Measurements from ENCODE around the gene PYCR2. TPM values are rescaled to one million over a fixed set of nuclear protein-coding genes. Genes with fewer than 3 reads are reported as not detected.

The PYCR2 gene
- total RNA-seq, 2 experiments from 2014 or later = 103 to 106 TPM

- Mint-ChIP-seq H3K27me3 (peaks cover 37% of the 10 kb centered on the region), H3K4me3 (no peak overlapping the region), H3K9me3 (ENCODE audit: low read depth) (no peaks in the 10 kb centered on the region), H3K36me3 (no peaks in the 10 kb centered on the region), H3K27ac (no peak overlapping the region), H3K4me1 (no peaks in the 10 kb centered on the region)
- DNase-seq = no peak
- CTCF ChIA-PET = no interaction called here
- ATAC-seq = no peak
Observed at GRCh38 chr1:225953315-225953714, 29.3 kb upstream of the PYCR2 start.

GRCh38 chr1:225950905-225951497, 27.0 kb upstream of the PYCR2 start:
- H3K4me1 Mint-ChIP-seq = no peaks in the 10 kb centered on the region
- no peaks in the 10 kb centered on the region for H3K9me3 Mint-ChIP-seq (ENCODE audit: low read depth)
- no peak overlapping the region for H3K4me3 Mint-ChIP-seq

GRCh38 chr1:225949041-225949440, 25.0 kb upstream of the PYCR2 start:
- Mint-ChIP-seq H3K4me3 (no peak overlapping the region), H3K27ac (no peak overlapping the region), H3K4me1 (peaks cover 10% of the 10 kb centered on the region), H3K36me3 (no peaks in the 10 kb centered on the region), H3K27me3 (peaks cover 30% of the 10 kb centered on the region), H3K9me3 (ENCODE audit: low read depth) (no peaks in the 10 kb centered on the region)
- DNase-seq (no peak), ATAC-seq (no peak)
- CTCF ChIA-PET = interaction anchor here (0.7 kb wide), 1 partner anchor 465 kb away, joined by 3 read pairs; no protein-coding TSS in a partner anchor

More at GRCh38 chr1:225950905-225951497, 27.0 kb upstream of the PYCR2 start:
- CTCF ChIA-PET = interaction anchor here (0.7 to 1.4 kb wide), 2 partner anchors 10 kb away, joined by 3 to 5 read pairs; no protein-coding TSS in a partner anchor
- DNase-seq (no peak), ATAC-seq (no peak)
- Mint-ChIP-seq H3K27me3 (peaks cover 34% of the 10 kb centered on the region), H3K36me3 (no peaks in the 10 kb centered on the region), H3K27ac (no peak overlapping the region)

- DNase-seq (no peak), ATAC-seq (no peak)
- Mint-ChIP-seq H3K27me3 (peaks cover 20% of the 10 kb centered on the region), H3K36me3 (no peaks in the 10 kb centered on the region), H3K27ac (no peak overlapping the region), H3K4me3 (no peak overlapping the region), H3K4me1 (peaks cover 10% of the 10 kb centered on the region), H3K9me3 (ENCODE audit: low read depth) (no peaks in the 10 kb centered on the region)
- CTCF ChIA-PET = no interaction called here
Observed at GRCh38 chr1:225946803-225947202, 22.8 kb upstream of the PYCR2 start.

- Mint-ChIP-seq H3K4me3 (no peak overlapping the region), H3K9me3 (ENCODE audit: low read depth) (no peaks in the 10 kb centered on the region), H3K4me1 (peaks cover 10% of the 10 kb centered on the region), H3K27ac (no peak overlapping the region), H3K36me3 (no peaks in the 10 kb centered on the region), H3K27me3 (peaks cover 16% of the 10 kb centered on the region)
- no peak for ATAC-seq
- no peak for DNase-seq
- CTCF ChIA-PET = interaction anchor here (0.5 to 2.5 kb wide), 5 partner anchors 15 to 471 kb away, joined by 3 to 11 read pairs (median 9); no protein-coding TSS in a partner anchor
Observed at GRCh38 chr1:225946082-225946620, 22.1 kb upstream of the PYCR2 start.

- Mint-ChIP-seq H3K9me3 (ENCODE audit: low read depth) (no peaks in the 10 kb centered on the region), H3K27ac (no peak overlapping the region), H3K36me3 (no peaks in the 10 kb centered on the region), H3K27me3 (peaks cover 14% of the 10 kb centered on the region), H3K4me3 (no peak overlapping the region), H3K4me1 (peaks cover 10% of the 10 kb centered on the region)
- CTCF ChIA-PET = interaction anchor here (0.6 to 2.5 kb wide), 4 partner anchors 16 to 471 kb away, joined by 3 to 11 read pairs (median 10); no protein-coding TSS in a partner anchor
- DNase-seq (no peak), ATAC-seq (no peak)
Observed at GRCh38 chr1:225945564-225945963, 21.5 kb upstream of the PYCR2 start.

- ATAC-seq = peak; percentile 79
- DNase-seq = no peak
- Mint-ChIP-seq H3K27ac (peak overlapping the region; percentile 25), H3K27me3 (peaks cover 9% of the 10 kb centered on the region), H3K4me3 (no peak overlapping the region), H3K36me3 (no peaks in the 10 kb centered on the region), H3K4me1 (peaks cover 10% of the 10 kb centered on the region), H3K9me3 (ENCODE audit: low read depth) (no peaks in the 10 kb centered on the region)
- CTCF ChIA-PET = interaction anchor here (0.9 to 2.5 kb wide), 6 partner anchors 16 to 470 kb away, joined by 3 to 11 read pairs (median 6); partner anchors contain the start of gene SRP9
Observed at GRCh38 chr1:225944951-225945350, 20.9 kb upstream of the PYCR2 start.

GRCh38 chr1:225944387-225944786, 20.3 kb upstream of the PYCR2 start:
- Mint-ChIP-seq H3K4me3 (no peak overlapping the region), H3K27me3 (peaks cover 8% of the 10 kb centered on the region), H3K4me1 (peaks cover 10% of the 10 kb centered on the region), H3K27ac (no peak overlapping the region), H3K36me3 (no peaks in the 10 kb centered on the region), H3K9me3 (ENCODE audit: low read depth) (no peaks in the 10 kb centered on the region)
- ATAC-seq (peak; percentile 18), DNase-seq (no peak)
- CTCF ChIA-PET = interaction anchor here (0.9 to 2.5 kb wide), 6 partner anchors 17 to 469 kb away, joined by 3 to 11 read pairs (median 6); partner anchors contain the start of gene SRP9

- no peak overlapping the region for H3K27ac Mint-ChIP-seq
- CTCF ChIA-PET = no interaction called here
- no peaks in the 10 kb centered on the region for H3K9me3 Mint-ChIP-seq (ENCODE audit: low read depth)
- no peak overlapping the region for H3K4me3 Mint-ChIP-seq
- no peaks in the 10 kb centered on the region for H3K36me3 Mint-ChIP-seq
- DNase-seq (no peak), ATAC-seq (no peak)
- peaks cover 10% of the 10 kb centered on the region for H3K4me1 Mint-ChIP-seq
- peaks cover 1% of the 10 kb centered on the region for H3K27me3 Mint-ChIP-seq
Observed at GRCh38 chr1:225943582-225943981, 19.5 kb upstream of the PYCR2 start.

- Mint-ChIP-seq H3K27me3 (no peaks in the 10 kb centered on the region), H3K4me3 (no peak overlapping the region), H3K27ac (no peak overlapping the region), H3K36me3 (no peaks in the 10 kb centered on the region), H3K4me1 (peaks cover 10% of the 10 kb centered on the region), H3K9me3 (ENCODE audit: low read depth) (no peaks in the 10 kb centered on the region)
- DNase-seq (no peak), ATAC-seq (no peak)
- CTCF ChIA-PET = interaction anchor here (0.7 to 1.6 kb wide), 2 partner anchors 12 to 260 kb away, joined by 3 to 4 read pairs; no protein-coding TSS in a partner anchor
Observed at GRCh38 chr1:225942574-225942973, 18.5 kb upstream of the PYCR2 start.

GRCh38 chr1:225941942-225942222, 17.8 kb upstream of the PYCR2 start:
- Mint-ChIP-seq H3K4me3 (no peak overlapping the region), H3K36me3 (no peaks in the 10 kb centered on the region), H3K27ac (no peak overlapping the region), H3K27me3 (no peaks in the 10 kb centered on the region), H3K9me3 (ENCODE audit: low read depth) (no peaks in the 10 kb centered on the region), H3K4me1 (peaks cover 10% of the 10 kb centered on the region)
- no peak for DNase-seq
- CTCF ChIA-PET = interaction anchor here (0.7 to 1.6 kb wide), 3 partner anchors 11 to 467 kb away, joined by 3 to 4 read pairs (median 3); no protein-coding TSS in a partner anchor
- no peak for ATAC-seq

GRCh38 chr1:225941187-225941941, 17.3 kb upstream of the PYCR2 start, which contains the start of gene LEFTY2:
LEFTY2 (minus strand) TSS chr1:225941220; CDS start chr1:225941140, 80 bp downstream.
- H3K4me3 Mint-ChIP-seq = no peak within 1 kb of the TSS
- H3K27ac Mint-ChIP-seq = no peak within 1 kb of the TSS
- DNase-seq (no peak), ATAC-seq (no peak)
- CTCF ChIA-PET = interaction anchor here (0.7 to 1.6 kb wide), 3 partner anchors 10 to 467 kb away, joined by 3 to 4 read pairs (median 3); no protein-coding TSS in a partner anchor
- peaks cover 10% of the 10 kb centered on the region for H3K4me1 Mint-ChIP-seq
- no peaks in the 10 kb centered on the region for H3K36me3 Mint-ChIP-seq
- H3K9me3 Mint-ChIP-seq (ENCODE audit: low read depth) = no peaks in the 10 kb centered on the region
- no peaks in the 10 kb centered on the region for H3K27me3 Mint-ChIP-seq

GRCh38 chr1:225940385-225941151, 16.5 kb upstream of the PYCR2 start:
- Mint-ChIP-seq H3K4me3 (no peak overlapping the region), H3K36me3 (no peaks in the 10 kb centered on the region), H3K4me1 (peaks cover 10% of the 10 kb centered on the region), H3K27ac (no peak overlapping the region), H3K27me3 (no peaks in the 10 kb centered on the region), H3K9me3 (ENCODE audit: low read depth) (no peaks in the 10 kb centered on the region)
- no peak for ATAC-seq
- CTCF ChIA-PET = no interaction called here
- DNase-seq = no peak
